ENCODE data around the gene HABP4.

DNA sequence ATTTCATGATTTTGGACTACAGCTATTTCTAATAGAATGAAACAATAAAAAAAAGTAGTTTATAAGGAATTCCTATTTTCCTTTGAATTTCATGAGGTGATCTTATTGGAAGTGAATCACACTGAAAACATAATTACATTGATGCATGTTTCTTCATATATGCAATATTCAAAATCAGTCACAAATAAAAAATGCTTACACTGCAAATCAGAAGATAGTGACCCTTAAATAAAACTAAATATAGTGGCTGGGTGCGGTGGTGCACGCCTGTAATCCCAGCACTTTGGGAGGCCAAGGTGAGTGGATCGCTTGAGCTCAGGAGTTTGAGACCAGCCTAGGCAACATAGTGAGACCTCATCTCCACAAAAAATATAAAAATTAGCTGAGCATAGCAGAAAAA lies 90.1 kb downstream of the HABP4 start:
- TF ChIP-seq POLR2A (IDR thresholded peaks at IDR 0.05) (no peak), POLR2AphosphoS5 (IDR thresholded peaks at IDR 0.05; ENCODE audit: insufficient read depth in 1 of 2, low read depth in 1 of 2) (no peak)
- TF ChIP-seq, protein P1, sequence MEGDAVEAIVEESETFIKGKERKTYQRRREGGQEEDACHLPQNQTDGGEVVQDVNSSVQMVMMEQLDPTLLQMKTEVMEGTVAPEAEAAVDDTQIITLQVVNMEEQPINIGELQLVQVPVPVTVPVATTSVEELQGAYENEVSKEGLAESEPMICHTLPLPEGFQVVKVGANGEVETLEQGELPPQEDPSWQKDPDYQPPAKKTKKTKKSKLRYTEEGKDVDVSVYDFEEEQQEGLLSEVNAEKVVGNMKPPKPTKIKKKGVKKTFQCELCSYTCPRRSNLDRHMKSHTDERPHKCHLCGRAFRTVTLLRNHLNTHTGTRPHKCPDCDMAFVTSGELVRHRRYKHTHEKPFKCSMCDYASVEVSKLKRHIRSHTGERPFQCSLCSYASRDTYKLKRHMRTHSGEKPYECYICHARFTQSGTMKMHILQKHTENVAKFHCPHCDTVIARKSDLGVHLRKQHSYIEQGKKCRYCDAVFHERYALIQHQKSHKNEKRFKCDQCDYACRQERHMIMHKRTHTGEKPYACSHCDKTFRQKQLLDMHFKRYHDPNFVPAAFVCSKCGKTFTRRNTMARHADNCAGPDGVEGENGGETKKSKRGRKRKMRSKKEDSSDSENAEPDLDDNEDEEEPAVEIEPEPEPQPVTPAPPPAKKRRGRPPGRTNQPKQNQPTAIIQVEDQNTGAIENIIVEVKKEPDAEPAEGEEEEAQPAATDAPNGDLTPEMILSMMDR (IDR thresholded peaks at IDR 0.05) = no peak
